SK-N-SH (cell line): ENCODE data around the gene FRYL. TPM values are rescaled to one million over a fixed set of nuclear protein-coding genes. Genes with fewer than 3 reads are reported as not detected.

Experiments used
- CTCF ChIA-PET: fragments of 300-600, 350-600 bp; formaldehyde crosslinking; extraction: SDS; loops from one replicate; lab custom pipeline; 2021; lab: Yijun Ruan, JAX
- POLR2A ChIA-PET: fragments of 350-600 bp; sonication (Branson Sonifier 250); formaldehyde crosslinking; extraction: SDS; loops from one replicate; lab custom pipeline; 2020; ENCODE audit warnings: antibody characterized with exemption, inconsistent platforms; lab: Yijun Ruan, JAX
- DNase-seq: peaks from one replicate; pipeline ENCODE4 v3.0.0; 2012
- H2AFZ ChIP-seq: fragments of 200-600 bp; sonication (generic); 2 replicates; pipeline ENCODE4 v1.8.1; 2016; ENCODE audit warnings: antibody characterized with exemption, mild to moderate bottlenecking, low read depth
- H3F3A ChIP-seq: fragments of 200-600 bp; sonication (generic); replicated peaks from 2 replicates; pipeline ENCODE3; 2016; ENCODE audit warnings: antibody characterized with exemption, mild to moderate bottlenecking; ENCODE audit not compliant: insufficient read depth
- H3K27ac ChIP-seq, 2 experiments: fragments of 200-500 bp in 1 of 2; fragments of 200-600 bp in 1 of 2; sonication (Bioruptor generic) in 1 of 2; sonication (generic), shearing (Covaris generic) in 1 of 2; 2 replicates each; pipeline versions ENCODE4 v1.5.1 to v1.6.1; 2014 to 2016; ENCODE audit warnings: low read depth in 2 of 2, inconsistent platforms in 1 of 2, low read length in 1 of 2, mild to moderate bottlenecking in 1 of 2, mixed read lengths in 1 of 2
- H3K27me3 ChIP-seq: fragments of 200-600 bp; sonication (generic), shearing (Covaris generic); 2 replicates; pipeline ENCODE4 v1.6.1; 2016; ENCODE audit warnings: mixed run types; ENCODE audit not compliant: insufficient read depth
- H3K36me3 ChIP-seq, 2 experiments: fragments of 200-500 bp in 1 of 2; fragments of 200-600 bp in 1 of 2; sonication (Bioruptor generic) in 1 of 2; sonication (generic) in 1 of 2; replicated peaks in 1 of 2; 2 replicates each; pipeline versions ENCODE3 to v1.5.1; 2014 to 2016; ENCODE audit warnings: low read length in 1 of 2, mild to moderate bottlenecking in 1 of 2; ENCODE audit not compliant: insufficient read depth in 2 of 2, control insufficient read depth in 1 of 2
- H3K4me1 ChIP-seq, 2 experiments: fragments of 200-500 bp in 1 of 2; fragments of 200-600 bp in 1 of 2; sonication (Bioruptor generic) in 1 of 2; sonication (generic), shearing (Covaris generic) in 1 of 2; 2 replicates each; pipeline versions ENCODE4 v1.5.1 to v1.6.1; 2014 to 2016; ENCODE audit warnings: low read depth in 1 of 2, low read length in 1 of 2, mixed run types in 1 of 2; ENCODE audit not compliant: insufficient read depth in 2 of 2, control insufficient read depth in 1 of 2
- H3K4me2 ChIP-seq: fragments of 200-600 bp; sonication (generic), shearing (Covaris generic); 2 replicates; pipeline ENCODE4 v1.6.1; 2017; ENCODE audit warnings: mixed run types
- H3K4me3 ChIP-seq, 2 experiments: fragments of 200-500 bp in 1 of 2; fragments of 200-600 bp in 1 of 2; sonication (Bioruptor generic) in 1 of 2; sonication (generic), shearing (Covaris generic) in 1 of 2; 2 replicates each; pipeline versions ENCODE4 v1.5.1 to v1.8.1; 2014 to 2016; ENCODE audit warnings: low read depth in 2 of 2, inconsistent platforms in 1 of 2, low read length in 1 of 2, mild to moderate bottlenecking in 1 of 2, mixed read lengths in 1 of 2, moderate library complexity in 1 of 2
- H3K79me2 ChIP-seq: fragments of 200-600 bp; sonication (generic); 2 replicates; pipeline ENCODE4 v1.8.1; 2017; ENCODE audit warnings: mild to moderate bottlenecking; ENCODE audit not compliant: insufficient read depth
- H3K9ac ChIP-seq: fragments of 200-600 bp; sonication (generic); 2 replicates; pipeline ENCODE4 v1.6.1; 2017; ENCODE audit warnings: mixed run types
- H3K9me2 ChIP-seq: fragments of 200-600 bp; sonication (generic); 2 replicates; pipeline ENCODE4 v1.6.1; 2017; ENCODE audit warnings: mixed run types
- H3K9me3 ChIP-seq: fragments of 200-600 bp; sonication (generic); 2 replicates; pipeline ENCODE4 v1.6.1; 2017; ENCODE audit warnings: mixed run types, mild to moderate bottlenecking, moderate library complexity
- H4K20me1 ChIP-seq: fragments of 200-600 bp; sonication (generic); 2 replicates; pipeline ENCODE4 v1.6.1; 2017; ENCODE audit warnings: mild to moderate bottlenecking, mixed run types; ENCODE audit not compliant: insufficient read depth
- CHD2 ChIP-seq: fragments of 150-350 bp; IDR thresholded peaks from 2 replicates; pipeline ENCODE4 v1.6.1; 2018; ENCODE audit warnings: low read length; ENCODE audit not compliant: partially characterized antibody
- EP300 ChIP-seq, 2 experiments: IDR thresholded peaks; 2 replicates each; pipeline versions ENCODE4 v1.4.0 to v1.6.1; 2012; ENCODE audit warnings: borderline replicate concordance in 1 of 2, low read depth in 1 of 2, low read length in 1 of 2
- FOSL2 ChIP-seq: IDR thresholded peaks from 2 replicates; pipeline ENCODE4 v1.4.0; 2012; ENCODE audit warnings: low read depth, mild to moderate bottlenecking, moderate library complexity, borderline replicate concordance
- GABPA ChIP-seq: IDR thresholded peaks from 2 replicates; pipeline ENCODE4 v1.4.0; 2012; ENCODE audit warnings: low read depth, mild to moderate bottlenecking
- GATA2 ChIP-seq: sonication (generic); formaldehyde crosslinking; IDR thresholded peaks from 2 replicates; pipeline ENCODE4 v1.5.0; 2020; ENCODE audit warnings: mild to moderate bottlenecking, missing genetic modification reagents
- JUND ChIP-seq: IDR thresholded peaks from 2 replicates; pipeline ENCODE4 v1.4.0; 2012
- NFIC ChIP-seq: IDR thresholded peaks from 2 replicates; pipeline ENCODE4 v1.4.0; 2012; ENCODE audit warnings: borderline replicate concordance
- NRF1 ChIP-seq: IDR thresholded peaks from 2 replicates; pipeline ENCODE4 v1.6.1; 2012; ENCODE audit warnings: low read depth, mild to moderate bottlenecking, low read length
- RAD21 ChIP-seq: IDR thresholded peaks from 2 replicates; pipeline ENCODE4 v1.6.1; 2012; ENCODE audit warnings: mild to moderate bottlenecking, low read length
- RCOR1 ChIP-seq: fragments of 150-350 bp; IDR thresholded peaks from 2 replicates; pipeline ENCODE4 v1.6.1; 2017; ENCODE audit warnings: antibody characterized with exemption, low read length
- RFX5 ChIP-seq: IDR thresholded peaks from 2 replicates; pipeline ENCODE4 v1.6.1; 2012; ENCODE audit warnings: mild to moderate bottlenecking, improper control_type of control experiment, low read length
- RXRA ChIP-seq: IDR thresholded peaks from 2 replicates; pipeline ENCODE4 v1.4.0; 2012; ENCODE audit warnings: low read depth, mild to moderate bottlenecking, borderline replicate concordance
- SMC3 ChIP-seq: IDR thresholded peaks from 2 replicates; pipeline ENCODE4 v1.6.1; 2012; ENCODE audit warnings: low read depth, low read length, improper control_type of control experiment
- TAF1 ChIP-seq: IDR thresholded peaks from 2 replicates; pipeline ENCODE4 v1.6.1; 2012; ENCODE audit warnings: low read depth, mild to moderate bottlenecking, low read length, moderate library complexity, borderline replicate concordance
- YY1 ChIP-seq: IDR thresholded peaks from 2 replicates; pipeline ENCODE4 v1.4.0; 2012; ENCODE audit warnings: low read depth, mild to moderate bottlenecking
- WGBS: methylation state at CpG from one replicate; pipeline ENCODE4 v1.1.6; 2017; ENCODE audit warnings: low lambda C conversion rate; 5-methylcytosine and 5-hydroxymethylcytosine counted together
- polyA plus RNA-seq, 3 experiments: library from polyadenylated mRNA; depleted of rRNA; stranded (reverse); fragments of >200 nt; gene quantifications; 2 replicates each; pipeline ENCODE4 v1.2.3, GENCODE V29; 2012
- TF ChIP-seq, protein P1 (sequence below): IDR thresholded peaks from 2 replicates; pipeline ENCODE4 v1.4.0; 2012; ENCODE audit warnings: low read depth
- TF ChIP-seq, protein P2 (sequence below): fragments of 200-600 bp; sonication (generic); IDR thresholded peaks from 2 replicates; pipeline ENCODE4 v1.6.1; 2017; ENCODE audit warnings: antibody characterized with exemption, mild to moderate bottlenecking, moderate library complexity
- TF ChIP-seq, protein P3 (sequence below): fragments of 150-350 bp; IDR thresholded peaks from 2 replicates; pipeline ENCODE4 v1.6.1; 2016; ENCODE audit warnings: mild to moderate bottlenecking, low read depth, low read length
- TF ChIP-seq, protein P4 (sequence below): fragments of 150-350 bp; IDR thresholded peaks from 2 replicates; pipeline ENCODE4 v1.6.1; 2017; ENCODE audit warnings: antibody characterized with exemption, low read length, low read depth, borderline replicate concordance
- TF ChIP-seq, protein P5 (sequence below): IDR thresholded peaks from 2 replicates; pipeline ENCODE4 v1.6.1; 2012; ENCODE audit warnings: mild to moderate bottlenecking, low read depth, low read length, moderate library complexity

FRYL gene
- polyA plus RNA-seq, 1 of the 3 experiments (the other 2 are of a cell fraction) = 8.2 TPM

DNA sequence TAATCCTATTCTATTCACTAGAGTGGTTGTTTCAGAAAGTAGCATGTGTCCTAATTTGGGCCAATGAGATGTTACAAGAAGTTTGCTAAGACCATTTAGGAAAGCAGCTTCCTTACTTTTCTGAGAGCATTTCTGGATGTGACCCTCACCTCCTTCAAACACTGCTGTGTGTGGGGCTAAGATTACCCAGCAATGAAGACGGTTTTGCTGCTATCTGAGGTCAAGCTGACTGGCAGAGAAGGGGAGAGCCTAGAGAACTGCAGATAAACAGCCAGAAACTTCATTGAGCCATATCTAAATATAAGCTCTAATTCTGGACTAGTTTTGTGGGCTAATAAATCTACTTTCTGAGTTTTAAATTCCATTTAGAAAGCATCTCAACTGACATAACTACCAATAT lies 253.7 kb downstream of the FRYL start:
- Histone ChIP-seq H3K4me2 (no peak overlapping the region), H3K27me3 (no peaks in the 10 kb centered on the region), H3K9me3 (no peaks in the 10 kb centered on the region), H3K79me2 (no peaks in the 10 kb centered on the region), H3K4me3 (no peak overlapping the region), H2AFZ (no peak overlapping the region), H3K9me2 (no peaks in the 10 kb centered on the region), H3K27ac (no peak overlapping the region), H3K4me1 (no peaks in the 10 kb centered on the region), H3K9ac (no peak overlapping the region), H3K36me3 (peaks cover 68 to 88% of the 10 kb centered on the region in 2 experiments), H3F3A (no peaks in the 10 kb centered on the region), H4K20me1 (no peaks in the 10 kb centered on the region)
- ChIA-PET CTCF (interaction anchor here (1.4 to 3.1 kb wide), 3 partner anchors 10 to 20 kb away, joined by 3 to 16 read pairs (median 4); no protein-coding TSS in a partner anchor), POLR2A (no interaction called here)
- 100% methylated on average over 1 of the region's 1 CpG for WGBS
- TF ChIP-seq RFX5 (no peak), RXRA (no peak), RAD21 (no peak), GABPA (no peak), NFIC (no peak), SMC3 (no peak), GATA2 (no peak), NRF1 (no peak), JUND (no peak), RCOR1 (no peak)
- TF ChIP-seq, protein P1, sequence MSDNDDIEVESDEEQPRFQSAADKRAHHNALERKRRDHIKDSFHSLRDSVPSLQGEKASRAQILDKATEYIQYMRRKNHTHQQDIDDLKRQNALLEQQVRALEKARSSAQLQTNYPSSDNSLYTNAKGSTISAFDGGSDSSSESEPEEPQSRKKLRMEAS = no peak
- TF ChIP-seq, protein P2, sequence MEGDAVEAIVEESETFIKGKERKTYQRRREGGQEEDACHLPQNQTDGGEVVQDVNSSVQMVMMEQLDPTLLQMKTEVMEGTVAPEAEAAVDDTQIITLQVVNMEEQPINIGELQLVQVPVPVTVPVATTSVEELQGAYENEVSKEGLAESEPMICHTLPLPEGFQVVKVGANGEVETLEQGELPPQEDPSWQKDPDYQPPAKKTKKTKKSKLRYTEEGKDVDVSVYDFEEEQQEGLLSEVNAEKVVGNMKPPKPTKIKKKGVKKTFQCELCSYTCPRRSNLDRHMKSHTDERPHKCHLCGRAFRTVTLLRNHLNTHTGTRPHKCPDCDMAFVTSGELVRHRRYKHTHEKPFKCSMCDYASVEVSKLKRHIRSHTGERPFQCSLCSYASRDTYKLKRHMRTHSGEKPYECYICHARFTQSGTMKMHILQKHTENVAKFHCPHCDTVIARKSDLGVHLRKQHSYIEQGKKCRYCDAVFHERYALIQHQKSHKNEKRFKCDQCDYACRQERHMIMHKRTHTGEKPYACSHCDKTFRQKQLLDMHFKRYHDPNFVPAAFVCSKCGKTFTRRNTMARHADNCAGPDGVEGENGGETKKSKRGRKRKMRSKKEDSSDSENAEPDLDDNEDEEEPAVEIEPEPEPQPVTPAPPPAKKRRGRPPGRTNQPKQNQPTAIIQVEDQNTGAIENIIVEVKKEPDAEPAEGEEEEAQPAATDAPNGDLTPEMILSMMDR = no peak
- TF ChIP-seq, protein P3, sequence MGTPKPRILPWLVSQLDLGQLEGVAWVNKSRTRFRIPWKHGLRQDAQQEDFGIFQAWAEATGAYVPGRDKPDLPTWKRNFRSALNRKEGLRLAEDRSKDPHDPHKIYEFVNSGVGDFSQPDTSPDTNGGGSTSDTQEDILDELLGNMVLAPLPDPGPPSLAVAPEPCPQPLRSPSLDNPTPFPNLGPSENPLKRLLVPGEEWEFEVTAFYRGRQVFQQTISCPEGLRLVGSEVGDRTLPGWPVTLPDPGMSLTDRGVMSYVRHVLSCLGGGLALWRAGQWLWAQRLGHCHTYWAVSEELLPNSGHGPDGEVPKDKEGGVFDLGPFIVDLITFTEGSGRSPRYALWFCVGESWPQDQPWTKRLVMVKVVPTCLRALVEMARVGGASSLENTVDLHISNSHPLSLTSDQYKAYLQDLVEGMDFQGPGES = no peak
- no peak for DNase-seq

DNA sequence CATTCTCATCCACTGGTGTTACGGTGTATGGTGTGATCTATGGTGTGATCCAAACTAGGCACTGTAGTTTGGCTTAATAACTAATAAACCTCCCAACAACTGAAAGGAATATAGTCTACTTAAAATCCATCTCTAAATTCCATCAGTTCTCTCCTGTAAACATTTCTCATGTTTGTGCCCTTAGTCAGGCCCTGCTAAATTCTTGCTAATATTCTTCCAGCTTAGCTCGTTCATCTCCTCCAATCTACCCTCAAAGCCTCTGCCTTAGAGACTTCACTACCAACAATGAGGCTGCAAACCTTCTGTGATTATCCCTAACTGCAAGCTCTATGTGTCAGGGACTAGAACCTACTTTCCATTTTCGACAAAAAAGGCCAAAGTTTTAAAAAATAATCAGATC lies 261.9 kb downstream of the FRYL start:
- no peaks in the 10 kb centered on the region for H4K20me1 ChIP-seq
- no peaks in the 10 kb centered on the region for H3K27me3 ChIP-seq
- H3K9me3 ChIP-seq = no peaks in the 10 kb centered on the region
- WGBS = 97% methylated on average over 3 of the region's 3 CpGs
- H3K9ac ChIP-seq = no peak overlapping the region
- H3F3A ChIP-seq = no peaks in the 10 kb centered on the region
- POLR2A ChIA-PET = no interaction called here
- no peak overlapping the region for H2AFZ ChIP-seq
- H3K79me2 ChIP-seq = no peaks in the 10 kb centered on the region
- CTCF ChIA-PET = interaction anchor here (1.2 kb wide), 1 partner anchor 28 kb away, joined by 4 read pairs; no protein-coding TSS in a partner anchor
- no peak overlapping the region for H3K4me2 ChIP-seq
- DNase-seq = no peak
- H3K4me3 ChIP-seq = no peak overlapping the region
- no peaks in the 10 kb centered on the region for H3K4me1 ChIP-seq
- H3K27ac ChIP-seq = no peak overlapping the region
- H3K9me2 ChIP-seq = no peaks in the 10 kb centered on the region
- peaks cover 70 to 73% of the 10 kb centered on the region in 2 experiments for H3K36me3 ChIP-seq
- TF ChIP-seq YY1 = no peak
- no peak for TF ChIP-seq CHD2
- TF ChIP-seq RFX5 = no peak
- no peak for TF ChIP-seq EP300 (IDR thresholded peaks at IDR 0.05; ENCODE audit: borderline replicate concordance in 1 of 2, low read depth in 1 of 2, low read length in 1 of 2)
- TF ChIP-seq, protein P4, sequence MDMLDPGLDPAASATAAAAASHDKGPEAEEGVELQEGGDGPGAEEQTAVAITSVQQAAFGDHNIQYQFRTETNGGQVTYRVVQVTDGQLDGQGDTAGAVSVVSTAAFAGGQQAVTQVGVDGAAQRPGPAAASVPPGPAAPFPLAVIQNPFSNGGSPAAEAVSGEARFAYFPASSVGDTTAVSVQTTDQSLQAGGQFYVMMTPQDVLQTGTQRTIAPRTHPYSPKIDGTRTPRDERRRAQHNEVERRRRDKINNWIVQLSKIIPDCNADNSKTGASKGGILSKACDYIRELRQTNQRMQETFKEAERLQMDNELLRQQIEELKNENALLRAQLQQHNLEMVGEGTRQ = no peak
- TF ChIP-seq RAD21 = no peak
- TF ChIP-seq NRF1 = no peak
- TF ChIP-seq FOSL2 = no peak
- TF ChIP-seq, protein P5, sequence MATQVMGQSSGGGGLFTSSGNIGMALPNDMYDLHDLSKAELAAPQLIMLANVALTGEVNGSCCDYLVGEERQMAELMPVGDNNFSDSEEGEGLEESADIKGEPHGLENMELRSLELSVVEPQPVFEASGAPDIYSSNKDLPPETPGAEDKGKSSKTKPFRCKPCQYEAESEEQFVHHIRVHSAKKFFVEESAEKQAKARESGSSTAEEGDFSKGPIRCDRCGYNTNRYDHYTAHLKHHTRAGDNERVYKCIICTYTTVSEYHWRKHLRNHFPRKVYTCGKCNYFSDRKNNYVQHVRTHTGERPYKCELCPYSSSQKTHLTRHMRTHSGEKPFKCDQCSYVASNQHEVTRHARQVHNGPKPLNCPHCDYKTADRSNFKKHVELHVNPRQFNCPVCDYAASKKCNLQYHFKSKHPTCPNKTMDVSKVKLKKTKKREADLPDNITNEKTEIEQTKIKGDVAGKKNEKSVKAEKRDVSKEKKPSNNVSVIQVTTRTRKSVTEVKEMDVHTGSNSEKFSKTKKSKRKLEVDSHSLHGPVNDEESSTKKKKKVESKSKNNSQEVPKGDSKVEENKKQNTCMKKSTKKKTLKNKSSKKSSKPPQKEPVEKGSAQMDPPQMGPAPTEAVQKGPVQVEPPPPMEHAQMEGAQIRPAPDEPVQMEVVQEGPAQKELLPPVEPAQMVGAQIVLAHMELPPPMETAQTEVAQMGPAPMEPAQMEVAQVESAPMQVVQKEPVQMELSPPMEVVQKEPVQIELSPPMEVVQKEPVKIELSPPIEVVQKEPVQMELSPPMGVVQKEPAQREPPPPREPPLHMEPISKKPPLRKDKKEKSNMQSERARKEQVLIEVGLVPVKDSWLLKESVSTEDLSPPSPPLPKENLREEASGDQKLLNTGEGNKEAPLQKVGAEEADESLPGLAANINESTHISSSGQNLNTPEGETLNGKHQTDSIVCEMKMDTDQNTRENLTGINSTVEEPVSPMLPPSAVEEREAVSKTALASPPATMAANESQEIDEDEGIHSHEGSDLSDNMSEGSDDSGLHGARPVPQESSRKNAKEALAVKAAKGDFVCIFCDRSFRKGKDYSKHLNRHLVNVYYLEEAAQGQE = no peak
- no peak for TF ChIP-seq TAF1
